Left renal cortex interstitium (tissue), 4 donors: Measurements from ENCODE around the gene SP100. TPM values are rescaled to one million over a fixed set of nuclear protein-coding genes. Genes with fewer than 3 reads are reported as not detected.
"Not testable (repeated sequence)": the region's sequence is repeated elsewhere in the genome, so short reads cannot be mapped to it uniquely, and the experiment has no call there.

Experiments
- DNase-seq, 4 donors: peaks; one replicate each; pipeline ENCODE4 v3.0.0-alpha.2; 2013; ENCODE audit warnings: low read depth in 4 of 4, low spot score in 2 of 4, missing footprints in 1 of 4
- polyA plus RNA-seq, 4 donors: library from polyadenylated mRNA; unstranded; fragments of 120-200 nt; gene quantifications; one replicate each; pipeline ENCODE4 v1.2.1, GENCODE V29; 2013; ENCODE audit not compliant: insufficient read length in 4 of 4

SP100 gene
- polyA plus RNA-seq, 4 donors = 23.9 to 29.3 (median 26.3) TPM

DNA sequence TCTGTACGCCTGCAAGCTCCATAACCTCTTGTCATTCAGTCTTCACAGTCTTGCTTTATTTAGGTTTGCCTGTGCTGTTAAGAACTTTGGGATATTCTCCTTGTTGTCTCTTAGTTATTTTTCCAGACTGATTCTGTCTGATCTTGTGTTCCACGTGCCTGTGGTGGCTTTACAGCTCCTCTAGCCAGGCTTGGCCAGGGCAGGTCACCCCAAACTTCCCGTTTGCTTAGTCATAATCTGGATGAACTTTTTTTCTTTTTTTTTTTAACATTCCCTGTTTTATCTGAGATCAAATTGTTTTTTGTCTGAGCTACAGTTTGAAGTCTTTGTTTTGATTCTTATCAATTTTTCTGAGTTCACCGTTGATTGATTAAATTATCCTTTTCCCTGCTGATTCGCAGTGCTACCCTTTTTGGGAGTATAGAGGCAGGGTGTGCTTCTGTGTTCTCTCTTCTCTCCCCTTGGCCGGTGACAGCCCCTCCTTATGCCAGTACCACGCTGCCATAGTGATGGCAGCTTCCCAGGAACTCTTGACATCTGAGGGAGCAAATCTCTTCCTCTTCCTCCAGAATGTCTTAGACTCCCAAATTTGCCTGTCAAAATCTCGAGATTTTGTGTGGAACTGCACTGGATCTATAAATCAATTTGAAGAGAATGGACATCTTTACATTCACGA is 2.5 kb downstream of the SP100 start:
- DNase-seq = no peak

DNA sequence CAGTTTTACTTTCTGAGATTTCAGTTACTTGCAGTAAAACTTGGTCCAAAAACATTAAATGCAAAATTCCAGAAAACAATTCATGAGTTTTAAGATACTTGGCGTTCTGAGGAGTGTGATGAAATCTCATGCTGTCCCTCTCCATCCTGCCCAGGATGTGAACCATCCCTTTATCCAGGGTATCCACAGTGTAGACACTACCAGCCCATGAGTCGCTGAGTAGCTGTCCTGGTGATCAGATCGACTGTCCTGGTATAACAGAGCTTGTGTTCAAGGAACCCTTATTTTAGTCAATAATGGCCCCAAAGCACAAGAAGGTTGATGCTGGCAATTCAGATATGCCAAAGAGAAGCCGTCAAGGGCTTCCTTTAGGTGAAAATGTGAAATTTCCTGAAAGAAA is 3.2 kb downstream of the SP100 start:
- DNase-seq = no peak

GRCh38 chr2:230422149-230422548 is 6.1 kb downstream of the SP100 start:
- DNase-seq = no peak

DNA sequence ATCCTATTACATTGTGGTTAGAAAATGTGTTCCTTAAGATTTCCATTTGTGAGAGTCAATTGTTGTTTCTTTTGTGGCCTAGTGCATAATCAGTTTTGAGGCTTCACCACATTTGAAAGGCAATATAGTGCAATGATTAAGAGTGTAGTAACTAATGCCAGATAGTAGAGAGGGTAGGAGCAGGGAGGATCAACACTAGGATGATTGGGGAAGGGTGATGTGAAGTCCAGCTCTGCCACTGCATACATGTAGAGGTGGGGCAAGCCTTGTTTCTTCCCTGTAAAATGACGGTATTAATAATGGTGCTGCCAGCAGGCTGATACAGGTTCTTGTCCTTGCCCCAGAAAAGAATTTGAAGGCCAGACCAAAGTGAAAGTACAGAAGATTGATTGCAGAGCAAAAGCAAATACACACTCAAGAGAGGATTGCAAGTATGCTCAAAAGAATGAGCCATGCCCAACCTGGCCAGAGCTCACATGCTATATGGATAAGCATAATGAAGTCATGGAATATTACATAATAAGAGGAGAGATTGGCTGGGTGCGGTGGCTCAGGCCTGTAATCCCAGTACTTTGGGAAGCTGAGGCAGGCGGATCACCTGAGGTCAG is 8.0 kb downstream of the SP100 start:
- DNase-seq = no peak

DNA sequence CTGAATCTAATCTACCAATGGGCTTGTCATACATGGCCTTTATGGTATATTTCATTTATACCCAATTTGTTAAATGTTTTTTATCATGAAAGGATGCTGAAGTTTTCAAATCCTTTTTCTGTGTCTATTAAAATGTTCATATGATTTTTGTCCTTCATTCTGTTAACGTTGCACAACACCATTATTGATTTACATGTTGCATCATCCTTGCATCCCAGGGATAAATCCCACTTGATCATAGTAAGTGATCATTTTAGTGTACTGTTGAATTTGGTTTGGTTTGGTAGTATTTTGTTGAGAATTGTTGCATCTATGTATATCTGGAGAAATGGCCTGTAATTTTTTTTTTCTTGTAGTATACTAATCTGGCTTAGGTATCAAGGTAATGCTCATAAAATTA is 9.4 kb downstream of the SP100 start:
- DNase-seq = no peak

GRCh38 chr2:230429513-230429912 is 13.5 kb downstream of the SP100 start:
- no peak for DNase-seq

- no peak for DNase-seq
These were observed 15.2 kb downstream of the SP100 start for GRCh38 chr2:230430957-230431910.

DNA sequence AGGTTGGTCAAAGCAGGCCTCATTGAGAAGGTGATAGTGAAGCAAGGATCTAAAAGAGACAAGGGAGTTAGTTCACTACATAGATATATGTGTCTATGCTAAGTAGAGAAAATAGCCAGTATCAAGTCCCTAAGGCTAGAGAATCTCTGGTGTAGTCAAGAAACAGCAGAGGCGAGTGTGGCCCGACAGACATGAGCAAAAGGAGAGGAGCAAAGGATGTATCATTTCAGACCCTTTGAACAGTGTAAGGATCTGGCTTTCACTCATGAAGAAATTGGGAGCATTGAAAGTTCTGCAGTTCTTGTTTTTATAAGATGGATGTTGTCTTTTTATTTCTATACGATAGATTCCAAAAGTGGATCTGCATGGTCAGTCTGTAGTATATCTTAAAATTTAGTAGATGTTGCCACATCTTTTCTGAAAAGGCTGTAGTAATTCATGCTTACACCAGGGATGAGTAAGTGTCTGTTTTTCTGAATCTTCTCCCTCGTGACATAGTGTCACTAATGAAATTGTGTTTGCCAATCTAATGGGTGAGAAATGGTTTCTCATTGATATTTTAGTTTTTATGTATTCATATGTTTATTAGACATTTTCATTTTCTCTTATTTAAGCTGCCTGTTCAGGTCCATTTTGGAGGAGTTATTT is 18.8 kb downstream of the SP100 start:
- DNase-seq = no peak

- no peak for DNase-seq
These were observed 19.4 kb downstream of the SP100 start for GRCh38 chr2:230435431-230435830.

DNA sequence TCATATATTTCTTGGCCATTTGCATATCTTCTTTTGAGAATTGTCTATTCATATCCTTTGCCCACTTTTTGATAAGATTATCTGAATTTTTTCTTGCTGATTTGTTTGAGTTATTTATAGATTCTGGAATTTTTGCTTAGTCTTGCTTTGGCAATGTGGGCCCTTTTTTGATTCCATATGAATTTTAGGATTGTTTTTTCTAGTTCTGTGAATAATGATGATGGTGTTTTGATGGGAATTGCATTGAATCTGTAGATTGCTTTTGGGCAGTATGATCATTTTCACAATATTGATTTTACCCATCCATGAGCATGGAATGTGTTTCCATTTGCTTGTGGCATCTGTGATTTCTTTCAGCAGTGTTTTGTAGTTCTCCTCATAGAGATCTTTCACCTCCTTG is 23.1 kb downstream of the SP100 start:
- DNase-seq = not testable (repeated sequence)

DNA sequence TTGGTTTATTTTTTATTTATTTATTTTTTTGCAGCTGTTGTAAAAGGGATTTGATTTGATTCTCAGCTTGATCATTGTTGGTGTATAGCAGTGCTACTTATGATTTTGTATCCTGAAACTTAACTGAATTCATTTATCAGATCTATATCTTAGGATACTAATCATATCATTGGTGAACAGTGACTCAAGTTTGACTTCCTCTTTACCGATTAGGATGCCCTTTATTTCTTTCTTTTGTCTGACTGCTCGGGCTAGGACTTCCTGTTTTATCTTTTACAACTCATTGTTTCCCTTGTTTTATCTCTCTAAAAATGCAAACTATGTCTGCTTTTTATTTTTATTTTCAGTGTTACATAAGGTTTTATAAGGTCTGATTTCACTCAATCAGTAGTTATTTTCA is 23.6 kb downstream of the SP100 start:
- no peak for DNase-seq

DNA sequence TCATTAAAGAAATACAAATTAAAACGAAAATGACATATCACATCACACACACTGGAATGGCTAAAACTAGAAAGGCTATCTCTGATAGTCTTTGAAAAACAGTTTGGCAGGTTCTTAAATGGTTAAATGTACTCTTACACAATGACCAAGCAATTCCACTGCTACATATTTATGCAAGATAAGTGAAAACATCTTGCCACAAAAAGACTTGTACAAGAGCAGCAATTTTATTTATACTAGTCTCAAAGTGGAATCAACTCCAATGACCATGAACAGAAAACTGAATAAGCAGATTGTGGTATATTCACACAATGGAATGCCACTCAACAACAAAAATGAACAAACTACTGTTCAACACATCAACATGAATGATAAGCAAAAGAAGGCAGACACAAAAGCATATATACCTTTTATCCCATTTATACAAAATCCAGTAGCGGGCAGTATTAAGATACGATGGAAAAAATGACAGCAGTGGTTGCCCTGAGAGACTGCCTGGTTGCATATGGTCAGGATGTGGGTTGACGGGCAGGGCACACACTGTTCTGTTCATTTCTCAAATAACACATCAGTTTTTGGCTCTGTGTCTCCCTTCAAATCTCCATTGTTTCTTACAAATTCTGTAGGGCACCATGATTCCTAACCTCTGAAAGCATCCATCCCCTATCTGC is 25.4 kb downstream of the SP100 start:
- DNase-seq = no peak

GRCh38 chr2:230443541-230443940 is 27.5 kb downstream of the SP100 start:
- DNase-seq = no peak

DNA sequence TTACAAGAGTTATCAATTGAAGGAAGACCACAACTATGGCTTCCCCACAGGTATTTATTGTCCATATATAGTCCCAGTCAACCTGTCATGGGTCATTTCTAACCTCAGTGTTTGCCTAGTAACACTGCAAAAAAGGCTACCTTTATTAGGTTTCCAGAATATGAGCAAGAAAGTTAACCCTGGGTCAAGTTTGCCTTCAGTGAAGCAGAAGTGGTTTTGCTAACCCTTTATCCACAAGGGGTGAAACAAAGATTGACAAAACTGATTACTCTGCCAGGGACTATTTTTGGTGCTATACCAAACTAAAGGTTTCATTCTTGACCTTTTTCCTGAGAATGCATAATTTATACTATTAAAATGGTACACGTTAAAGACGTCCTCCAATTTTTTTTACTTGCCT is 28.8 kb downstream of the SP100 start:
- no peak for DNase-seq

DNA sequence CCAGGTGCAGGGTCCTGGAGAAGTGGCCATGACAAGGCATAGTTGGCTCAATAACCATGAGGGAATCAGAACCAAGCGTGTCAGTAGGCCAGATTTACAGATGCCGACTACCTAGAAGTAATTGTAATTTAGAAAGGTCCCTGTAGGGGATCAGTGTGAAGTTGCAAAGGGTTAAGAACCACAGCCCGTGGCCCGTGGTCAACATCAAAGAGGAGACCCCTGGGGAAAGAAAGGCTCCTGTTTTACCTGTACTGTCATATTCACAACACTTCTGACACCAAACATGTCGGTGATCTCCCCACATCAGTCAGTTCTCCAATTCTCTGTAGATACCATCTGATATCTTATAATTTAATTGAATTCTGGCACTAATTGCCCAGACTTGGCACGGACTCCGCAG is 31.0 kb downstream of the SP100 start:
- no peak for DNase-seq

- DNase-seq = no peak
These were observed 31.8 kb downstream of the SP100 start for GRCh38 chr2:230447455-230448451.

- no peak for DNase-seq
These were observed 34.0 kb downstream of the SP100 start for GRCh38 chr2:230449901-230450467.

GRCh38 chr2:230453006-230453405 is 37.0 kb downstream of the SP100 start:
- no peak for DNase-seq
